NCI-H2081 treated with DMSO at 0.1 percent for 48 hours (cell line): ENCODE results near the gene LBHD1.
"Not testable (repeated sequence)": the region's sequence is repeated elsewhere in the genome, so short reads cannot be mapped to it uniquely, and the experiment has no call there.

Source experiments
- DNase-seq: peaks from one replicate; lab custom pipeline; 2025; lab: John Stamatoyannopoulos, UW

LBHD1 gene

DNA sequence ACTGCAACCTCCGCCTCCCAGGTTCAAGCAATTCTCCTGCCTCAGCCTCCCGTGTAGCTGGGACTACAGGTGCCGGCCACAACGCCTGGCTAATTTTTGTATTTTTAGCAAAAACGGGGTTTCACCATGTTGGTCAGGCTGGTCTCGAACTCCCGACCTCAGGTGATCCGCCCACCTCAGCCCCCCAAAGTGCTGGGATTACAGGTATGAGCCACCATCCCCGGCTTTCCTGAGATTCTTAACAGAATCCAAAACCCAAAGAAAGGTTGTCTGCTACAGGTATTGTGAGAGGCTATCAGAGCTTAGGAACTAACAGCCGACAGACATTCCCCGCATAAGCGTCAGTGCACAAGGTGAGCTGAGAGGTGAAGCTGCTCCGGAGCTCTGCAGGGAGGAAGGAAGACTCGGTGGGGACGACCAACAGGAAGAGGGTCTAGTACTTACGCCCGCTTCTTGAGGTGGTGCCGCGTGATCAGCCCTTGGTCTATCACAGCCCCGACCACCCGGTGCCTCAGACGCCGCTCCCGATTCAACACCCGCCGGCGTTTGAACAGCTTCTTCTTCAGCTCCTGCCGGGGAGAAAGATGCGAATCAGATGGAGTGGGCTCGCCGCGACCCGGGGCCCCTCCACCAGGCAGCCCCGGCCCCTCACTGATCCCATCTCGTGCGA lies 7.5 kb downstream of the LBHD1 start:
- DNase-seq, result no peak

DNA sequence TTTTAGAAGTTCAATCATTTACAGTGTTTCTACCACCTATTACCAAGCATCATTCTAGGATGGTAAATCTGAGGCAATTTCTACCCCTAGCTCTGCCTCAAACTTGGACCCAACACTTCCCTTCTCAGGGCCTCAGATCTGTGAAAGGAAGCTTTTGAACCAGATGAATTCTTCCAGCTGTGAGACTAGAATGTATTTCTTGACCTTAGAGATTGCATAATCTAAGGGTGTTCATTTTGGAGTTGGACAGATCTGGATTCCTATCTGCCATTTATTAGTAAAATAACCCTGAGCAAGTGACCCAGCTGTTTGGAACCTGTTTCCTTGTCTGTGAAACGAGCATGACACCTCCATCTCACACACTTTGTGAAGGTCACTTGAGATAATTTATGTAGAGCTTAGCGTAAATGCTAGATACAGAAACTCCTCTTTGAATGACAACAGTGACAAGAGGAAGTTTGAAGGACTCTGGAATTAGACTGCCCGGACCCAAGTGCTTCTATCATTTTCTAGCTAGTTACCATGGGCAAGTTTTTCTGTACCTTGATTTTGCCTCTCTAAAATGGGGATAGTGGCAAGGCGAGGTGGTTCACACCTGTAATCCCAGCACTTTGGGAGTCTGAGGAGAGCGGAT lies 15.2 kb downstream of the LBHD1 start:
- DNase-seq, result no peak

DNA sequence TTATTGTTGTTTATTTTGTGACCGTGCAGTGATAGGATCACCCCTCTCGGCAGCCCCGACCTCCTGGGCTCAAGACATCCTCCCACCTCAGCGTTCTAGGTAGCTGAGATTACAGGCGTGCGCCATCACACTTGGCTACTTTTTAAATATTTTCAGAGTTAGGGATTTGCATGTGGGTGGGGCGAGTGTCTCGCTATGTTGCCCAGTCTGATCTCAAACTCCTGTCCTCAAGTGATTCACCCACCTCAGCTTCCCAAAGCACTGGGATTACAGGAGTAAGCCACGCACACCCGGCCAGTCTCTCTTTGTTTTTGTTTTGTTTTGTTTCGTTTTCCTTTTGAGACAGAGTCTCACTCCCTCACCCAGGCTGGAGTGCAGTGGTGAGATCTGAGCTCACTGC lies 17.8 kb downstream of the LBHD1 start:
- DNase-seq, result no peak

DNA sequence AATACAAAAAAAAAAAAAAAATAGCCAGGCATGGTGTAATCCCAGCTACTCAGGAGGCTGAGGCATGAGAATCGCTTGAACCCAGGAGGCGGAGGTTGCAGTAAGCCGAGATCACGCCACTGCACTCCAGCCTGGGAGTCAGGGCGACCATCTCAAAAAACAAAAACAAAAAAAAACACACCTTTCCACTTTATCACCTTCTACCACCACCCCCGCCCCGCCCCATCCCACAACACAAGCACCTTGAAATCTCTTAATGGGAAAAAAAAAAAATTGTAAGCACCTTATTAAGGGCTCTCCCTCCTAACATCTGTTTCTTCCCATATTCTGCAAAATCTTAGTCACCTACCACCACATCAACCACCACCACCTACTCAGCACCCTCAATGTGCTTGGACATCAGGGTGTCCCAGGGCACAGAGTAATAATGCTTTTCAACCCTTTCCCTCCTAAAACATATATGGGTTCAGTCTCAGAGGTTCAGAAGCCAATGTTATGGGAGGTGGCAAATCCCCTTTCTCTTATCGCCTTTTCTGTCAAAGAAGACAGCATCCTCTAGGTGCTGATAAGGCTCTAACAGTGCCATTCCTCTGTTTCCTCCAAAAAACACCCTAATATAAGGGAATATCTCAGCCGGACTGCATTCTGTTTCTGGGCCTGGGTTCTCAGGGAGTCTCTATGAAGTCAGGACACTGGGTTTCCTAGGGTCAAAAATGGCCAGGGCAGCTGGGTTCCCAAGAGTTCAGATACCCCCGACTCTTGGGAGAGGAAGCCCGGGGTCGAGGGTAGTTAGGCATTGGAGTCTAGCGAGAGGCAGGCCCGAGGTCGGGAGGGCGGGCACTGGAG lies 19.7 kb downstream of the LBHD1 start:
- no peak for DNase-seq

DNA sequence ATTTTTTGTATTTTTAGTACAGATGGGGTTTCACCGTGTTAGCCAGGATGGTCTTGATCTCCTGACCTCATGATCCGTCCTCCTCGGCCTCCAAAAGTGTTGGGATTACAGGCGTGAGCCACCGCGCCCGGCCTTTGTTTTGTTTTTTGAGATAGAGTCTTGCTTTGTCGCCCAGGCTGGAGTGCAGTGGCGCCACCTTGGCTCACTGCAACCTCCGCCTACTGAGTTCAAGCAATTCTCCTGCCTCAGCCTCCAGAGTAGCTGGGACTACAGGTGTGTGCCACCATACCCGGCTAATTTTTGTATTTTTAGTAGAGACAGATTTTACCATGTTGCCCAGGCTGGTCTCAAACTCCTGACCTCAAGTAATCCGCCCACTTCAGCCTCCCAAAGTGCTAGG lies 21.8 kb downstream of the LBHD1 start:
- DNase-seq, result not testable (repeated sequence)

DNA sequence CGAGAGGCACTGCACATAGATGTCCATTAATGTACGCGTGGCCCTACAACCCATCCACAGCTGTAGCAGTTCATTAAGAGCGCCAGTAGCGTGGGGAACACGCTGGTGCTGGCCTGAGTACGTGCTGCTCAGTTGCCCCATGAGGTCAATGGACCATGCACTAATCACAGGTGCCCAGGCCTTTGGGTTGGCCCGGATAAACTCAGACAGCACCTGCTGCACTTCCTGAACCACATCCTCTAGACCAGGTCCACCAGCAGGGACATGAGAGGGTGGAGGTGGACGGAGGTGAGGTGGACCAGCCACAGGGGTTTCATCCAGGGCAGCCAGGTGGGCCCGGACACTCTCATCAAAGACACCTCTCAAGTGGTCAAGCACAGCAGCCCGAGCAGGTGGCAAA lies 22.6 kb downstream of the LBHD1 start:
- DNase-seq, result no peak

DNA sequence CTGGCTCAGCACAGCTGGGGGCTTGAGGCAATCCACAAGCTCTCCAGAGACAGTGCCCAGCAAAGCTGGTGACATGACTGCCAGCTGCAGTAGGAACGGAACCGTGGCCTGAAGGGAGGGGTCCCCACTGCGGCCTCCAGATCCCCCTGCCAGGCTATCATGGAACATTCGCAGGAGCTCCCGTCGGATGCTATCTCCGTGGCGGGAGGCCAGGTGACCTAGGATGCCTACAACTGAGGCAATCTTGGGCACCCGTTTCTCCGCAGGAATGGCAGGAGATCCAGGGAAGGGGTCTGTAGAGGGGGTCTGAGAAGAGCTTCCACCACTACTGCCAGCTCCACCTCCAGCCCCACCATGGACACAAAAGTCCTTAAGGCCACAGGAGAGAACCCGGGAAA lies 23.1 kb downstream of the LBHD1 start:
- DNase-seq, result no peak

DNA sequence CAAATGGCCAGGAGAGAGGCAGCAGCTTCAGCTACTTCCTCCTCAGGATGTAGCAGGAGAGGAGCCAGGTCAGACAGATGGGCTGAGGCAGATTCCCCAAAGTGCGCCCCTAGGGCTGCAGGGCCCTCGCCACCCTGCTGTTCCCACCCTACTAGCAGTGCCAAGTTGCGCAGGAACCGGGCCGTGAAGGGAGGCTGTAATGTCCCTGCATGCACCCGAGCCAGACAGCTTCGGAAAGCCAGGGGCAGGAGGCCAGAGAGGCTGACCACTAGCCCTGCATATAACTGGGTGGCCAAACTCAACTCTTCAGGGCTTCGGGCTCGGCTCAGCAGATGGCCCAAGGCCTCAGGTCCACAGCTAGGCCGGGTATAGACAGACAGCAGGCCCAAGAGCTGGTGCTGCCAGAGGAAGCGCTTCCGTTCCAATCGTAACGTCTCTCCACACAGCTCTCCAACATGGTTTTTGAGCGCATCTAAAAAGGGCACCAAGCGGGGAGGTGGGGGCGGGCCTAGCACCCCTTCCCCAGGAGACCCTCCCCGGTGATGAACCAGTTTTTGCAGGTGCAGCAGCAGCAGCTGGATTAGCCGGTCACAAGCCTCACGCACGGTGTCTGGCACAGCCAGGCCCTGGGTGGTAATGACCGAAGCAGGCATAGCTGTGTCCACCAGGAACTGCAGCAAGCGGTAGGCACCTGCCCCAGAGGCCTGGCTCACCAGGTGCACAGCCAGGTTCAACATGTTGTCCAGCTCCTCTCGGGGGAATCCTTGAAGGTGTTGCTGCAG lies 23.7 kb downstream of the LBHD1 start:
- DNase-seq, result no peak

DNA sequence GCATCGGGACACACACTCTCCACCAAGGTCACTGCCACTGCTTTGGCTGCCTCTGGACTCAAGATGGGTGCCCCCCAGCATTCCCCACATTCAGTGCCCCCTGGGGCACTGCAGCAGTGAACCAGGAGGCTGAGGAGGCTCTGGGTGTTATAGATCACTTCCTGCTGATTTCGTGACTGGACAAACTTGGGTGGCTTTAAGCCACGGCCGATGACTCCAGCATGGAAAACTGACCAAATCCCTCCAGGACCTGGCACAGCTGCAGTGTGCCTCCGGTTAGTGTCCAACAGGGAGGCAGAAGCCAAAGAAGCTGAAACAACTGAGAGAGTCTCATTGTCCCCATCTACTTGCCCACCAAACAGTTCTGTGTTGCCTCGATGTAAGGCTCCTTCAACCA lies 24.5 kb downstream of the LBHD1 start:
- DNase-seq, result no peak

DNA sequence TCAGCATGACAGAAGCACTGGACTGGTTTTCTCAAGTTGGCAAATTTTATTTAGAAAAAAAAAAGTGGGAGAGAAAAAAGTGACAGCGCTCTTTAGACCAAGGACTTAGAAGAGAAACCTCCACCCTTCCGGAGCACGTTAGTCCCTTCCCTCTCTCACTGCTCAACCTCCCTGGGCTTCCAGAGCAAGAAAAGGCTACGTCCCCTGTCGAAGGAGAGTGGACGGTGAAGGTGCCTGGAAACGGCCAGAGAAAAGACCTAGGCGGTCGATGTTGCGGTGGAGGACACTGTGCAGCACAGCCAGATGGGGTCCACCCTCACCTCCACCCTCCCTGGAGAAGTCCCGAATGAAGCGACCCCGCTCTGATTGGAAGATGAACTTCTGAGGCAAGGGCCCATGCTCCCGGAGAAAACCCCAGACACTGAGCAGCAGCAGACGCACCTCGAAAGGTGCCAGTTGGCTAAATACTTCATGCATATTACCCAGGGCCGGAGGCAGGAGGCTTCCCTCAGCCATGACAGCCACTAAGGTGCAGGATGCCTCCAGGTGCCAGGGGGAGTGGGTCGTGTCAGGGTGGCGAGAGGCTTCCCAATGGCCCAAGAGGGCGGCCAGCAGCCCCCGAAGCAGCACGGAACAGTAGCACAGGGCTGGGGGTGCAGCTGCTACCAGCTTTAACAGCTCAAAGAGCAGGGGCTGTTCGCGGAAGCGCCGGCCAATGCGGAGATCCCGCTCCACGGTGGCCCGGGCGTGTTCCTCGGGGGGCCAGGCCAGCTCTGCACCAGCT lies 25.1 kb downstream of the LBHD1 start:
- DNase-seq, result no peak

DNA sequence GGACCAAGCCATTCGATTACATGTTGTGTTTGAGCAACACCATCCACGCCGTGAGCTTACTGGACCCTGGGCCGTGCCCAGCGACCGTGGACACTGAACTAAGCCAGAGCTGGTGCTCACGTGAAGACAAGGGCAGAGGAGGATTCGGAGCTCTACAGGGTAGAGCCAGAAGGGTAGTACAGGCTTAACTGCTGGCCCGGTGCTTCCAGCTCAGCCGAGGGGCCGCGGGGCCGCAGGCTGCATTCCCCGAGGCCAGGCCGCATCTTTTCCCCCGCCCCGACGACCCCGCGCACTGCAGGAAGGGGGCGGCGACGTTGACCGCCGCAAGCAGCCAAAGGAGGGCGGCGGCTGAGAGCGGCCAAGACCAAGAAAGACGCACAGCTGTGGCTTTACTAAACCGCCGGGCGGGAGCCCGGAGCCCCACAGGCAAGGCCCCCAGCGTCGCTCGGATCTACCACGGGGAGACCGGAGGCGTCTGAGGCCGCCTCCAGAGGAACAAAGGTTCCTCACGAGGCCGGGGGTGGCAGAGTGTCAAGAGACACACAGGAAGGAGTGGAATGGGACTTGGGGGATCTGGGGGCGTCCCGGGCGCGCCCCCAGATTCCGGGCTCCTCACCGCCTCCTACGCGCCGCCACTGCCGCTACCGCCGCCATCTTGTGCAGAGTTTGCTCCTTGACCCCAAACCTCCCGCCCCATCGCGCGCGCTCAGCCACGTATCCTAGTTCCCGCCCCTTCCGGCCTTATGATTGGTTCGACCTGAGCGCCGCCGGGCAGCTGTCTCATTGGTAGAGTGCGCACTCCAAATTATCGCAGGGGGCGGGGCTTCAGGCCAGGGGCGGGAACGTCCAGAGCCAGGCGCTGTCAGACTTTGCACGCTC lies 25.9 kb downstream of the LBHD1 start, which contains the start of gene GANAB:
GANAB (minus strand) TSS at position 668 of the 879 bp plus-strand sequence; CDS start at position 654, 14 bp downstream.
- peak; percentile 82 for DNase-seq

DNA sequence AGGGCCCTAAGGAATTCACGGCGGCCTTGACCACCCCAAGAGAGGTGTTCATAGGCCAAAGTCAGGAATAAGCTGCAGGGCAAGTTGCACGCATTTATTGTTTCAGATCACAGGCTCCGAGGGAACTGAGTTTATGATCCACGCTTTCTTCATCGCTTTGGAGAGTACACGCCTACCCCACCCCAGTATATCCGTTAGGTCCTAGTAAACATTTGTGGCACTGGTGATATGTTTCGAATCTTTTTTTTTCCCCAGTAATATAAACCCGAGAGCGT lies 26.5 kb downstream of the LBHD1 start:
- DNase-seq, result no peak

DNA sequence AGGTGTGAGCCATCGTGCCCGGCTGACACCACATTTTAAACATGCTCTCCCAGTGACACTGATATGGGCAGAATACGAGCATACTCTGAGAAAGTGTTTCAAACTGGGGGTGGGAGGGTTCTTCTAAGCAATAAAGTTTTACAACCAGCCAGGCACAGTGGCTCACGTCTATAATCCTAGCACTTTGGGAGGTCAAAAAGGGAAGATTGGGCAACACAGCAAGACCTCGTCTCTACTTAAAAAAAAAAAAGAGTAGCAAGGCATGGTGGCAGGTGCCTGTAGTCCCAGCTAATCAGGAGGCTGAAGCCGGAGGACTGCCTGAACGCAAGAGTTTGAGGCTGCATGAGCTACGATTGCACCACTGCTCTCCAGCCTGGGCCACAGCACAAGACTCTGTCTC lies 27.8 kb downstream of the LBHD1 start:
- no peak for DNase-seq

DNA sequence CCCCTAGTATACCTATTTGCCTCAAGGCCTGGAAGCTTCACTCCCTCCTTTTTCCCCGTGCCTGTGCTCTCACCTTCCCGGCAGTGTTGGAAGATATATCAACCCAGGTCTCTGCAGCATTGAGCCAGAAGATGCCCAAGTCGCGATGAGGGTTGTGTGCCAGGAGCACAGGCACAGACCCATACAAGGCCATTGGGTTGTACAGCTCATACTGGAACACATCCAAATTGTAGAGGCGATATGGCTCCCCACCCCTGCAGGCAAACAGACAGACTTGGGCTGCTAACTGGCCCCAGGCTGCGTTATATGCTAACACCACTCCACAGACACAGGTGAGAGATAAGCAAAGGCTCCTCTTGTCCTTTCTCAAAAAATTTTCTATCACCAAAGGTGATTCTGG lies 39.6 kb downstream of the LBHD1 start:
- DNase-seq, result no peak

DNA sequence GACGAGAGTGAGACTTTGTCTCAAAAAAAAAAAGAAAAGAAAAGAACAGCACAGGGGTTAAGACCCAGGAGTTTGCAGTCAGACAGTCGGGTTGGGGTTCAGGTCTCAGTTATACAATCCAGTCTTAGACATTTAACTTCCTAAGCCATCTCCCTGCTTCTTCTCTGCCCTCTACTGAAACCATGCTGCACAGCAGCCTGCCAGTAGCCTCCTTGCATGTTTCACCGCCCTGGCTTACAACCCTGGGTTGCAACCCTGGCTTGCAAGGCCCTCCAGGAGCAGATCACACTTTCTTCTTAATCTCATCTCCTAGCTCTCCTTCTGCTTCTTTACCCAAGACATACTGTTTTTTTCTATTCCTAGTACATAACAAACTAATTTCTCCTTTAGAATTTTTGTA lies 44.4 kb downstream of the LBHD1 start:
- no peak for DNase-seq

DNA sequence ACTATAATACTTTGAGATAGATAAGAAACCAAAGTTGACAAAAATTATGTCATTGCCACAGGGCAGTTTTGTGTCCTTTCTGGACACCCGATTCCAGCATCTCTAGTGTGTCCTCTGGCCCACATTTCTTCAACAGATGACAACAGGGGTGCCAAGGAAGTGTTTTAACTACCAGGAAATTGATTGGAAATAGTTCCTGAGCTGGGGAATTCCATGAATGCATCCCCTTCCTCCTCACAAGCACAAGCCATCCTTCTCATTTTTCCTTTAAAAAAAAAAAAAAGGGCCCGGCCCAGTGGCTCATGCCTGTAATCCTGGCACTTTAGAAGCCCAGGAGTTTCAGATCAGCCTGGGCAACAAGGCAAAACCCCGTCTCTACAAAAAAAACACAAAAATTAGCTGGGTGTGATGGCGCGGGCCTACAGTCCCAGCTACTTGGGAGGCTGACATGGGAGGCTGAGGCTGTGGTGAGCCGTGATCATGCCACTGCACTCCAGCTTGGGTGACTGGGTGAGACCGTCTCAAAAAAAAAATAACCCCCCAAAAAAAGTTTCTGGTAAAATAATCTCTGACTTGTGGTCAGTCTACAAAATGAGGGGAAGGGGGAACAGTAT lies 49.5 kb downstream of the LBHD1 start:
- no peak for DNase-seq

DNA sequence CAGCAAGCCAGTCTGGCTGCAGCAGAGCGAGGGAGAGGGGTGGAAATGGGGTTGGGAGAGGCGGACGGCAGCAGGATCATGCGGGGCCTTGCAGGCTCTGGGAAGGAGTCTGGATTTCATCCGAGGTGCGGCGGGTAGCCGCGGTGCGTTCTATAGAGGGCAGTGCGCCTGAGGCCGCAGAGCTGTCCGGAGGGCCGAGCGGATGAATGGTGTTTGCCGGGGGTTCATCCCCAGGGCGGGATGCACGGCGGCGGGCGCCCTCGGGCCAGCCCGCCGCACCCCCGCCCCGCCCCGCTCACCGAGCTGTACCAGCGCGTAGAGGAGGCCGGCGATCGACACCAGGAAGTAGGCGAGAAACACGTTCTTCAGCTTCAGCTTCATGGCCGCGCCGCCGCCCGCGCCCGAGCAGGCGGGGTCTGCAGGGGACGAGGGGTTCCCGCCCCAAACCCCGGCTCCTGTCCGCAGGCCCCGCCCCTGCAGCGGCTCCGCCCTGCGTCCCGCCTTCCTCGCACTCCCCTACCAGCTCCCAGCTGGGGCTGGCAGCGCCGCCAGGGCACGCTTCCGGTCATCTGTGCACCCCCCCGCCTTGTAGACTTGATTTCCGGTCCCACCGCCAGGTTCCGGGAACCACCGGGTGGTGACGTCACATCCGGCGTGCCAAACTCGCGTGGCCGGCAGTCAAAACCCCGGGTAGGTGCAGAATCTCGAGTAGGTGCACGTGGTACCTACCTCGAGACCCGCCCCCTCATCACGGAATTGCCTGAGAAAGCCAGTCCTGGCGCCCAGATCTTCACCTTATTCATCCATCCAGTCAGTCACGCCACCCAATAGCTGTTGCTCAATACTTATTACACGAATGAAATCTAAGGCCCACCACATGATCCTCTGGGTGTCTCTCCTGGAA lies 50.2 kb downstream of the LBHD1 start, which contains the start of gene B3GAT3:
B3GAT3 (minus strand) TSS at position 420 of the 904 bp plus-strand sequence; CDS start at position 381, 39 bp downstream.
- peak; percentile 90 for DNase-seq

DNA sequence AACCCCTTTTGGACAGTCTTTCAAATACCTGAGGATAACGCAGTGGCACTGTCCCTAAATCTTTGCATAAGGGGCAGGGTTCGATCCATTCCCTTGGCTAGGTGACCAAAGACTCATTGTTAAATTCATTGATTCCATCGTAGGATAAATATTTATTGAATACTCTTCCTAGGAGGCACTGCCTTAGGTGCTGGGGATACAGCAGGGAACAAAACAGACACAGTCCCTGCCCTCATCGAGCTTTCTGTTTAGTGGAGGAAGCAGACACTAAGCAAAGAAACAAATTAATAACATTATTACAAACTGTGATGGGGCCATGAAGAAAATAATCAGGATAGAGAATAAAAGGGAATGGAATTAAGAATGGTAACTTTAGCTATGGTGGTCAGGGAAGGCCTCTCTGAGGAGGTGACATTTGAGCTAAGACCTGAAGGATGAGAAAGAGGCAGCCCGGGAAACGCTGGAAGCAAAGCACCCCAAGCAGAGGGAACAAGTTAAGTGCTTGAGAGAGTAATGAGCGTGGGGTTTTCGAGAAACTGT lies 51.0 kb downstream of the LBHD1 start:
- no peak for DNase-seq

DNA sequence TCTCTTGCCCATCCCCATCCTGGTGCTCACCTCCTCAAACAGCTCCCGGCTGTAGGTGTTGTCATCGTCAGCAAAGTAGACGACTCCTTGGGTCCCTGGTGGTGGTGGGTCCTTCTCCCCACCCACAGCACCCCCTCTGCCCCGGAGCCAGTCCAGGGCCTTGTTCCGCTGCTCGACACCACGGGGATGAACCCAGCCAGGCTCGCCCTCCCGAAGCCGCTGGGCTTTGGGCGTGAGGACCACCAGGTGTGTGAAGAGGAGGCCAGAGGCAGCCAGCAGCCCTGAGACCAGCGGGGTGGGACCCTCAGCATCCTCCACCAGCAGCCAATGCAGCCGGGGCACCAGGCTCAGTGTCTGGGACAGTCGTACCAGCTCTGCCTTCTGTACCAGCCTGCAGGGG lies 55.1 kb downstream of the LBHD1 start:
- DNase-seq, result not testable (repeated sequence)
